Adrenal gland (tissue), 5 donors: ENCODE measurements around the gene HTR4.

Source experiments
- CTCF ChIP-seq, 6 experiments: fragments of 450-650 bp in 4 of 6; fragments of 200-600 bp in 2 of 6; sonication (generic) in 1 of 6; IDR thresholded peaks; 1 replicate in 5 of 6; 2 replicates in 1 of 6; pipeline versions ENCODE4 v1.5.1 to v1.8.0; 2016 to 2021; ENCODE audit warnings: antibody characterized with exemption in 6 of 6, mild to moderate bottlenecking in 2 of 6, moderate library complexity in 1 of 6
- POLR2A ChIP-seq, 2 donors: fragments of 450-650 bp; IDR thresholded peaks; one replicate each; pipeline ENCODE4 v1.6.1; 2017; ENCODE audit warnings: antibody characterized with exemption in 2 of 2, mild to moderate bottlenecking in 2 of 2, moderate library complexity in 1 of 2
- donor health status: DM: no; HTN: no; CAD: no.

GRCh38 chr5:148491015-148491792 lies 163.1 kb downstream of the HTR4 start:
- TF ChIP-seq CTCF (IDR thresholded peaks at IDR 0.05): no peak
- no peak for TF ChIP-seq POLR2A (IDR thresholded peaks at IDR 0.05)
